CD14-positive monocyte (primary cell): Measurements from ENCODE around the gene ELOB. TPM values are rescaled to one million over a fixed set of nuclear protein-coding genes. Genes with fewer than 3 reads are reported as not detected.

ENCODE experiments used
- DNase-seq, 3 donors: peaks; one replicate each; pipeline ENCODE4 v3.0.0-alpha.2; 2011 to 2022
- H2AFZ ChIP-seq: 2 replicates; pipeline ENCODE4 v1.6.0; 2012; ENCODE audit warnings: mild to moderate bottlenecking, low read depth, low read length, inconsistent platforms; ENCODE audit not compliant: insufficient read depth, poor library complexity, severe bottlenecking
- H3K27ac ChIP-seq, 2 donors: 1 replicate in 1 of 2; 2 replicates in 1 of 2; pipeline ENCODE4 v1.5.1; 2012 to 2013; ENCODE audit warnings: low read length in 2 of 2, control low read depth in 1 of 2, inconsistent platforms in 1 of 2, low read depth in 1 of 2, mild to moderate bottlenecking in 1 of 2
- H3K27me3 ChIP-seq, 2 donors: one replicate each; pipeline versions ENCODE4 v1.6.0 to v1.6.1; 2011 to 2013; ENCODE audit warnings: low read length in 2 of 2; ENCODE audit not compliant: control insufficient read depth in 2 of 2, insufficient read depth in 2 of 2
- H3K36me3 ChIP-seq, 2 donors: replicated peaks in 1 of 2; 1 replicate in 1 of 2; 2 replicates in 1 of 2; pipeline versions ENCODE4 v1.5.1 to v1.6.1; 2012 to 2013; ENCODE audit warnings: low read length in 2 of 2, control low read depth in 1 of 2, inconsistent platforms in 1 of 2, mild to moderate bottlenecking in 1 of 2; ENCODE audit not compliant: insufficient read depth in 2 of 2, control insufficient read depth in 1 of 2
- H3K4me1 ChIP-seq, 2 donors: 1 replicate in 1 of 2; 2 replicates in 1 of 2; pipeline versions ENCODE4 v1.5.1 to v1.6.1; 2012 to 2013; ENCODE audit warnings: low read length in 2 of 2, control low read depth in 1 of 2, inconsistent platforms in 1 of 2, mild to moderate bottlenecking in 1 of 2, moderate library complexity in 1 of 2; ENCODE audit not compliant: insufficient read depth in 2 of 2, control insufficient read depth in 1 of 2
- H3K4me2 ChIP-seq: replicated peaks from 2 replicates; pipeline ENCODE3; 2012; ENCODE audit warnings: low read length, moderate library complexity, mild to moderate bottlenecking; ENCODE audit not compliant: poor library complexity, severe bottlenecking; ENCODE audit errors: extremely low read depth
- H3K4me3 ChIP-seq, 3 experiments: fragments of 200-600 bp in 1 of 3; sonication (generic) in 1 of 3; replicated peaks in 1 of 3; 1 replicate in 2 of 3; 2 replicates in 1 of 3; pipeline ENCODE4 v1.5.1; 2011 to 2013; ENCODE audit warnings: low read length in 3 of 3, mild to moderate bottlenecking in 3 of 3, control low read depth in 2 of 3, low read depth in 2 of 3, inconsistent platforms in 1 of 3, moderate library complexity in 1 of 3
- H3K79me2 ChIP-seq: 2 replicates; pipeline ENCODE4 v1.6.0; 2012; ENCODE audit warnings: mild to moderate bottlenecking, control low read depth, inconsistent platforms, low read length, moderate library complexity; ENCODE audit not compliant: insufficient read depth
- H3K9ac ChIP-seq: 2 replicates; pipeline ENCODE4 v1.6.0; 2017; ENCODE audit warnings: low read length, mild to moderate bottlenecking; ENCODE audit not compliant: insufficient read depth, poor library complexity, severe bottlenecking
- H3K9me3 ChIP-seq, 2 donors: replicated peaks in 1 of 2; 1 replicate in 1 of 2; 2 replicates in 1 of 2; pipeline versions ENCODE4 v1.5.1 to v1.6.1; 2012 to 2013; ENCODE audit warnings: low read length in 2 of 2, control low read depth in 1 of 2; ENCODE audit not compliant: control insufficient read depth in 1 of 2, insufficient read depth in 1 of 2
- H4K20me1 ChIP-seq: 2 replicates; pipeline ENCODE4 v1.6.0; 2012; ENCODE audit warnings: mild to moderate bottlenecking, low read length, control low read depth, moderate library complexity; ENCODE audit not compliant: insufficient read depth
- H3K27ac Mint-ChIP-seq, 7 donors: one replicate each; pipeline ENCODE4 v1.8.0; 2020; ENCODE audit warnings: mild to moderate bottlenecking in 7 of 7, mixed read lengths in 7 of 7, moderate library complexity in 6 of 7, inconsistent platforms in 2 of 7
- H3K27me3 Mint-ChIP-seq, 3 donors: one replicate each; pipeline ENCODE4 v1.8.0; 2021 to 2022; ENCODE audit warnings: low read depth in 3 of 3, mild to moderate bottlenecking in 3 of 3, mixed read lengths in 3 of 3, moderate library complexity in 3 of 3, inconsistent platforms in 1 of 3
- H3K36me3 Mint-ChIP-seq, 2 donors: one replicate each; pipeline ENCODE4 v1.8.0; 2020; ENCODE audit warnings: mixed read lengths in 2 of 2, inconsistent platforms in 1 of 2, mild to moderate bottlenecking in 1 of 2
- H3K4me1 Mint-ChIP-seq: one replicate; pipeline ENCODE4 v1.8.0; 2020; ENCODE audit warnings: mild to moderate bottlenecking, mixed read lengths
- H3K4me3 Mint-ChIP-seq, 2 donors: one replicate each; pipeline ENCODE4 v1.8.0; 2020; ENCODE audit warnings: mild to moderate bottlenecking in 2 of 2, mixed read lengths in 2 of 2, moderate library complexity in 1 of 2
- H3K9me3 Mint-ChIP-seq, 7 donors: one replicate each; pipeline ENCODE4 v1.8.0; 2020 to 2022; ENCODE audit warnings: mixed read lengths in 7 of 7, mild to moderate bottlenecking in 6 of 7, moderate library complexity in 6 of 7, inconsistent platforms in 2 of 7
- CTCF ChIP-seq: fragments of 200-600 bp; IDR thresholded peaks from one replicate; pipeline ENCODE4 v1.8.0; 2022; ENCODE audit warnings: antibody characterized with exemption, mild to moderate bottlenecking
- WGBS: methylation state at CpG from one replicate; pipeline ENCODE4 v1.1.5; 2013; ENCODE audit warnings: missing lambda C conversion rate; ENCODE audit not compliant: insufficient coverage; 5-methylcytosine and 5-hydroxymethylcytosine counted together
- intact Hi-C, 2 donors: fragments of 100-400 bp; cut with micrococcal nuclease; formaldehyde crosslinking; loops; one replicate each; pipeline versions ENCODE4 v1.15.0 to v1.15.1; 2023
- polyA plus RNA-seq, 3 donors: library from polyadenylated mRNA; depleted of rRNA in 1 of 3; unstranded in 2 of 3; stranded (reverse) in 1 of 3; fragments of 300-500 nt in 2 of 3; fragments of >200 nt in 1 of 3; fragmentation: Illumina TruSeq in 2 of 3; gene quantifications; 1 replicate in 2 of 3; 2 replicates in 1 of 3; pipeline ENCODE4 v1.2.3, GENCODE V29; 2012 to 2021

ELOB gene
- polyA plus RNA-seq, 3 donors: 150 to 405 (median 363) TPM

- no peaks in the 10 kb centered on the region for H3K27me3 Mint-ChIP-seq
- Histone ChIP-seq H2AFZ (no peak overlapping the region), H3K9ac (no peak overlapping the region), H3K27ac (peak overlapping the region in 1 of 2 donors; percentile 45), H3K4me1 (peaks cover 25 to 32% of the 10 kb centered on the region in 2 donors), H3K4me3 (no peak overlapping the region), H3K9me3 (no peaks in the 10 kb centered on the region), H3K36me3 (peaks cover 59 to 67% of the 10 kb centered on the region in 2 donors), H3K27me3 (no peaks in the 10 kb centered on the region), H3K79me2 (peaks cover 46% of the 10 kb centered on the region), H4K20me1 (peaks cover 82% of the 10 kb centered on the region), H3K4me2 (no peak overlapping the region)
- H3K4me1 Mint-ChIP-seq: peaks cover 35% of the 10 kb centered on the region
- no peak for DNase-seq
- H3K36me3 Mint-ChIP-seq: peaks cover 65 to 71% of the 10 kb centered on the region in 2 donors
- no peak overlapping the region for H3K4me3 Mint-ChIP-seq
- 100% methylated on average over 1 of the region's 12 CpGs for WGBS
- TF ChIP-seq CTCF: no peak
- peaks cover 0 to 3% (median 0%) of the 10 kb centered on the region in 7 donors for H3K9me3 Mint-ChIP-seq
- H3K27ac Mint-ChIP-seq: peak overlapping the region in 6 of 7 donors; percentile 31 to 67 (median 52)
- intact Hi-C loops: no loop called here
Measured at GRCh38 chr16:2773188-2773968, 3.7 kb downstream of the ELOB start.

- H3K9me3 Mint-ChIP-seq: peaks cover 0 to 3% (median 0%) of the 10 kb centered on the region in 7 donors
- Histone ChIP-seq H3K36me3 (peaks cover 75 to 83% of the 10 kb centered on the region in 2 donors), H3K4me2 (no peak overlapping the region), H2AFZ (no peak overlapping the region), H4K20me1 (peaks cover 98% of the 10 kb centered on the region), H3K27ac (peak overlapping the region in 1 of 2 donors; percentile 8), H3K9ac (no peak overlapping the region), H3K4me3 (no peak overlapping the region), H3K27me3 (no peaks in the 10 kb centered on the region), H3K9me3 (no peaks in the 10 kb centered on the region), H3K79me2 (peaks cover 45% of the 10 kb centered on the region), H3K4me1 (peaks cover 20 to 25% of the 10 kb centered on the region in 2 donors)
- no peak for TF ChIP-seq CTCF
- intact Hi-C loops: no loop called here
- H3K36me3 Mint-ChIP-seq: peaks cover 79 to 87% of the 10 kb centered on the region in 2 donors
- DNase-seq: no peak
- peaks cover 30% of the 10 kb centered on the region for H3K4me1 Mint-ChIP-seq
- H3K4me3 Mint-ChIP-seq: no peak overlapping the region
- H3K27me3 Mint-ChIP-seq: no peaks in the 10 kb centered on the region
- H3K27ac Mint-ChIP-seq: peak overlapping the region; percentile 27 to 89 (median 48)
- WGBS: 93% methylated on average over 17 of the region's 18 CpGs
Measured at GRCh38 chr16:2771496-2772402, 5.3 kb downstream of the ELOB start.
